IMR-90 (cell line): ENCODE results near the gene ETV4.
A peak's percentile ranks its signal among the peaks of the same experiment; 100 is the strongest.

Experiments used
- BHLHE40 ChIP-seq: fragments of 150-350 bp; IDR thresholded peaks from 2 replicates; pipeline ENCODE4 v1.6.1; 2016; ENCODE audit warnings: mild to moderate bottlenecking, low read depth, low read length
- CHD1 ChIP-seq: IDR thresholded peaks from 2 replicates; pipeline ENCODE4 v1.6.1; 2012; ENCODE audit warnings: low read depth, low read length, improper control_type of control experiment
- CTCF ChIP-seq: conservative IDR thresholded peaks from 2 replicates; pipeline ENCODE4 v1.5.1; 2012; ENCODE audit warnings: mild to moderate bottlenecking, low read depth, low read length, improper control_type of control experiment
- ELK1 ChIP-seq: fragments of 150-350 bp; IDR thresholded peaks from 2 replicates; pipeline ENCODE4 v1.6.1; 2016; ENCODE audit warnings: low read depth, mild to moderate bottlenecking, low read length, moderate library complexity, borderline replicate concordance
- MAZ ChIP-seq: IDR thresholded peaks from 2 replicates; pipeline ENCODE4 v1.6.1; 2012; ENCODE audit warnings: low read depth, mild to moderate bottlenecking, low read length, improper control_type of control experiment, moderate library complexity, borderline replicate concordance
- MXI1 ChIP-seq: IDR thresholded peaks from 2 replicates; pipeline ENCODE4 v1.6.1; 2012; ENCODE audit warnings: low read depth, mild to moderate bottlenecking, low read length, moderate library complexity, borderline replicate concordance
- RAD21 ChIP-seq: IDR thresholded peaks from 2 replicates; pipeline ENCODE4 v1.6.1; 2012; ENCODE audit warnings: low read length, improper control_type of control experiment

GRCh38 chr17:43591779-43592562, 45.8 kb upstream of the ETV4 start:
- TF ChIP-seq CTCF (0 out of 2 replicates have a peak, but pooled peaks have one; percentile 10), BHLHE40 (peak; percentile 40; the same call in 1 of the 2 replicates), CHD1 (no peak), ELK1 (no peak), MXI1 (no peak), MAZ (0 out of 2 replicates have a peak, but pooled peaks have one; percentile 26), RAD21 (no peak; the same call in 1 of the 2 replicates)
